ENCODE data around the gene CALD1. TPM values are rescaled to one million over a fixed set of nuclear protein-coding genes. Genes with fewer than 3 reads are reported as not detected.

Gene CALD1
- polyA plus RNA-seq, 1 donor from 2014 or later = 8.0 TPM

GRCh38 chr7:134792968-134793367 is 13.5 kb downstream of the CALD1 start:
- Histone ChIP-seq H4K20me1 (ENCODE audit: insufficient read depth) (no peaks in the 10 kb centered on the region), H3F3A (ENCODE audit: insufficient read depth, low read length, poor library complexity, severe bottlenecking) (no peaks in the 10 kb centered on the region), H3K36me3 (ENCODE audit: insufficient read depth, low read length) (no peaks in the 10 kb centered on the region), H2AFZ (ENCODE audit: low read depth, low read length) (no peak overlapping the region), H3K9me3 (ENCODE audit: low read length) (no peaks in the 10 kb centered on the region), H3K27me3 (ENCODE audit: insufficient read depth, low read depth, low read length) (no peaks in the 10 kb centered on the region), H3K9me2 (ENCODE audit: insufficient read depth, low read length) (no peaks in the 10 kb centered on the region), H3K4me3 (ENCODE audit: low read length) (no peak overlapping the region), H3K9ac (ENCODE audit: low read length) (no peak overlapping the region), H3K79me2 (replicated peaks; ENCODE audit: insufficient read depth, low read length) (no peaks in the 10 kb centered on the region), H3K4me2 (ENCODE audit: low read length) (no peak overlapping the region), H3K27ac (ENCODE audit: low read length) (no peak overlapping the region)
- TF ChIP-seq REST (IDR thresholded peaks at IDR 0.05; ENCODE audit: borderline replicate concordance) (no peak), EP300 (conservative IDR thresholded peaks at IDR 0.05; ENCODE audit: poor library complexity, severe bottlenecking) (no peak), SMC3 (conservative IDR thresholded peaks at IDR 0.05; ENCODE audit: poor library complexity) (no peak), MXI1 (conservative IDR thresholded peaks at IDR 0.05; ENCODE audit: poor library complexity, severe bottlenecking) (no peak), POLR2AphosphoS5 (IDR thresholded peaks at IDR 0.05) (no peak), RAD21 (conservative IDR thresholded peaks at IDR 0.05) (no peak), TAF1 (IDR thresholded peaks at IDR 0.05; ENCODE audit: low read depth) (no peak), EZH2 (IDR thresholded peaks at IDR 0.05; ENCODE audit: borderline replicate concordance, insufficient read depth, low read length, poor library complexity, severe bottlenecking) (no peak), CTCF (IDR thresholded peaks at IDR 0.05; ENCODE audit: poor library complexity, severe bottlenecking) (no peak)

GRCh38 chr7:134795231-134795630 is 15.8 kb downstream of the CALD1 start:
- H3K79me2 ChIP-seq (replicated peaks; ENCODE audit: insufficient read depth, low read length) = no peaks in the 10 kb centered on the region
- H2AFZ ChIP-seq (ENCODE audit: low read depth, low read length) = no peak overlapping the region
- H3K27ac ChIP-seq (ENCODE audit: low read length) = no peak overlapping the region
- no peaks in the 10 kb centered on the region for H3K27me3 ChIP-seq (ENCODE audit: insufficient read depth, low read depth, low read length)
- H3K4me3 ChIP-seq (ENCODE audit: low read length) = no peak overlapping the region
- H3K9ac ChIP-seq (ENCODE audit: low read length) = no peak overlapping the region
- no peaks in the 10 kb centered on the region for H3K9me2 ChIP-seq (ENCODE audit: insufficient read depth, low read length)
- H3F3A ChIP-seq (ENCODE audit: insufficient read depth, low read length, poor library complexity, severe bottlenecking) = no peaks in the 10 kb centered on the region
- no peaks in the 10 kb centered on the region for H3K9me3 ChIP-seq (ENCODE audit: low read length)
- H3K4me2 ChIP-seq (ENCODE audit: low read length) = no peak overlapping the region
- no peaks in the 10 kb centered on the region for H3K36me3 ChIP-seq (ENCODE audit: insufficient read depth, low read length)
- TF ChIP-seq EZH2 (IDR thresholded peaks at IDR 0.05; ENCODE audit: borderline replicate concordance, insufficient read depth, low read length, poor library complexity, severe bottlenecking) (no peak), RAD21 (conservative IDR thresholded peaks at IDR 0.05) (no peak), EP300 (conservative IDR thresholded peaks at IDR 0.05; ENCODE audit: poor library complexity, severe bottlenecking) (no peak), TAF1 (IDR thresholded peaks at IDR 0.05; ENCODE audit: low read depth) (no peak), REST (IDR thresholded peaks at IDR 0.05; ENCODE audit: borderline replicate concordance) (no peak), CTCF (IDR thresholded peaks at IDR 0.05; ENCODE audit: poor library complexity, severe bottlenecking) (no peak), POLR2AphosphoS5 (IDR thresholded peaks at IDR 0.05) (no peak)
- no peaks in the 10 kb centered on the region for H4K20me1 ChIP-seq (ENCODE audit: insufficient read depth)
